H1 (cell line): ENCODE data around the gene APP. TPM values are rescaled to one million over a fixed set of nuclear protein-coding genes. Genes with fewer than 3 reads are reported as not detected.

ENCODE experiments used
- CTCF ChIA-PET: fragments of 300-600 bp; sonication (Branson Sonifier 250); formaldehyde crosslinking; loops from one replicate; lab custom pipeline; 2021; ENCODE audit not compliant: partially characterized antibody; lab: Charles Lee
- POLR2A ChIA-PET: fragments of 300-600 bp; sonication (Branson Sonifier 250); formaldehyde crosslinking; loops from one replicate; lab custom pipeline; 2021; ENCODE audit warnings: inconsistent platforms; ENCODE audit not compliant: partially characterized antibody; lab: Charles Lee
- DNase-seq, 2 experiments: peaks; one replicate each; pipeline versions ENCODE4 v3.0.0 to v3.0.0-alpha.2; 2010 to 2022; ENCODE audit warnings: low spot score in 2 of 2, low read depth in 1 of 2, mixed read lengths in 1 of 2
- FAIRE-seq: peaks from 2 replicates; lab custom pipeline; 2011; peaks lifted over from hg19 to GRCh38; lab: Jason Lieb, UNC
- H2AFZ ChIP-seq: 2 replicates; pipeline ENCODE4 v1.8.1; 2012; ENCODE audit warnings: low read length, inconsistent platforms
- H2AK5ac ChIP-seq: 2 replicates; pipeline ENCODE4 v1.6.1; 2013; ENCODE audit warnings: low read depth, low read length
- H2BK120ac ChIP-seq: replicated peaks from 2 replicates; pipeline ENCODE3; 2013; ENCODE audit warnings: low read depth, low read length, inconsistent platforms
- H2BK12ac ChIP-seq: 2 replicates; pipeline ENCODE4 v1.6.1; 2013; ENCODE audit warnings: low read depth, low read length
- H2BK15ac ChIP-seq: 2 replicates; pipeline ENCODE4 v1.6.1; 2013; ENCODE audit warnings: low read length
- H2BK20ac ChIP-seq: 2 replicates; pipeline ENCODE4 v1.6.1; 2013; ENCODE audit warnings: low read length
- H2BK5ac ChIP-seq: 2 replicates; pipeline ENCODE4 v1.6.1; 2013; ENCODE audit warnings: low read depth, low read length
- H3K14ac ChIP-seq: 2 replicates; pipeline ENCODE4 v1.6.1; 2013; ENCODE audit warnings: inconsistent platforms; ENCODE audit not compliant: insufficient read length
- H3K18ac ChIP-seq: 2 replicates; pipeline ENCODE4 v1.6.1; 2013; ENCODE audit warnings: low read length; ENCODE audit errors: extremely low read depth
- H3K23ac ChIP-seq: 2 replicates; pipeline ENCODE4 v1.6.1; 2013; ENCODE audit warnings: inconsistent platforms; ENCODE audit not compliant: insufficient read length
- H3K23me2 ChIP-seq: 2 replicates; pipeline ENCODE4 v1.6.1; 2013; ENCODE audit warnings: low read depth, low read length
- H3K27ac ChIP-seq: 2 replicates; pipeline ENCODE4 v1.6.1; 2011; ENCODE audit warnings: low read depth, low read length, inconsistent platforms
- H3K27me3 ChIP-seq, 4 experiments: replicated peaks in 1 of 4; 1 replicate in 1 of 4; 2 replicates in 3 of 4; pipeline versions ENCODE4 v1.6.1 to v1.8.1; 2011 to 2013; ENCODE audit warnings: low read length in 3 of 4, mild to moderate bottlenecking in 3 of 4, inconsistent platforms in 2 of 4, mixed read lengths in 2 of 4, moderate library complexity in 1 of 4; ENCODE audit not compliant: control insufficient read depth in 3 of 4, insufficient read depth in 3 of 4; ENCODE audit errors: extremely low read depth in 1 of 4
- H3K36me3 ChIP-seq, 4 experiments: 2 replicates each; pipeline versions ENCODE4 v1.6.1 to v1.8.1; 2011 to 2013; ENCODE audit warnings: mild to moderate bottlenecking in 4 of 4, low read length in 3 of 4, moderate library complexity in 2 of 4, control low read depth in 1 of 4, inconsistent platforms in 1 of 4; ENCODE audit not compliant: insufficient read depth in 4 of 4, control insufficient read depth in 2 of 4
- H3K4ac ChIP-seq: replicated peaks from 2 replicates; pipeline ENCODE3; 2013; ENCODE audit warnings: low read length, low read depth, mixed read lengths, inconsistent platforms; ENCODE audit not compliant: insufficient read length
- H3K4me1 ChIP-seq, 4 experiments: replicated peaks in 1 of 4; 1 replicate in 1 of 4; 2 replicates in 3 of 4; pipeline versions ENCODE4 v1.6.1 to v1.8.1; 2011 to 2013; ENCODE audit warnings: low read length in 3 of 4, inconsistent platforms in 2 of 4, mixed read lengths in 1 of 4; ENCODE audit not compliant: insufficient read depth in 4 of 4, control insufficient read depth in 3 of 4
- H3K4me2 ChIP-seq, 2 experiments: 2 replicates each; pipeline versions ENCODE4 v1.6.1 to v1.8.1; 2011 to 2013; ENCODE audit warnings: low read depth in 2 of 2, low read length in 2 of 2, control low read depth in 1 of 2, inconsistent platforms in 1 of 2, mild to moderate bottlenecking in 1 of 2; ENCODE audit not compliant: insufficient read depth in 1 of 2
- H3K4me3 ChIP-seq, 4 experiments: fragments of 200-600, 300-600 bp in 1 of 4; sonication (generic), shearing (Covaris generic), sonication (Bioruptor Twin) in 1 of 4; 2 replicates each; pipeline versions ENCODE4 v1.5.1 to v1.8.1; 2011 to 2016; ENCODE audit warnings: low read length in 4 of 4, low read depth in 3 of 4, control low read depth in 2 of 4, inconsistent platforms in 2 of 4, mild to moderate bottlenecking in 2 of 4, mixed read lengths in 1 of 4, moderate library complexity in 1 of 4; ENCODE audit not compliant: insufficient read depth in 2 of 4; ENCODE audit errors: extremely low read depth in 1 of 4
- H3K56ac ChIP-seq: replicated peaks from 2 replicates; pipeline ENCODE3; 2013; ENCODE audit warnings: low read depth, mild to moderate bottlenecking, mixed read lengths, low read length, inconsistent platforms; ENCODE audit not compliant: insufficient read length
- H3K79me1 ChIP-seq: 2 replicates; pipeline ENCODE4 v1.6.1; 2013; ENCODE audit warnings: low read depth, low read length, control low read depth
- H3K79me2 ChIP-seq, 2 experiments: 2 replicates each; pipeline versions ENCODE4 v1.6.1 to v1.8.1; 2012 to 2013; ENCODE audit warnings: low read length in 2 of 2, mild to moderate bottlenecking in 2 of 2, inconsistent platforms in 1 of 2; ENCODE audit not compliant: insufficient read depth in 2 of 2, control insufficient read depth in 1 of 2
- H3K9ac ChIP-seq, 4 experiments: replicated peaks in 1 of 4; 1 replicate in 1 of 4; 2 replicates in 3 of 4; pipeline versions ENCODE4 v1.6.1 to v1.8.1; 2011 to 2013; ENCODE audit warnings: low read depth in 3 of 4, low read length in 3 of 4, control low read depth in 2 of 4, mild to moderate bottlenecking in 2 of 4, moderate library complexity in 2 of 4, inconsistent platforms in 1 of 4; ENCODE audit errors: extremely low read depth in 1 of 4
- H3K9me3 ChIP-seq, 2 experiments: 2 replicates each; pipeline versions ENCODE4 v1.6.1 to v1.8.1; 2012 to 2013; ENCODE audit warnings: mild to moderate bottlenecking in 2 of 2, moderate library complexity in 2 of 2, control low read depth in 1 of 2, inconsistent platforms in 1 of 2, low read depth in 1 of 2, low read length in 1 of 2, mixed read lengths in 1 of 2; ENCODE audit not compliant: insufficient read depth in 2 of 2
- H4K20me1 ChIP-seq, 2 experiments: replicated peaks in 1 of 2; 2 replicates each; pipeline versions ENCODE3 to v1.8.1; 2011 to 2013; ENCODE audit warnings: inconsistent platforms in 2 of 2, low read length in 2 of 2, mild to moderate bottlenecking in 1 of 2; ENCODE audit not compliant: insufficient read depth in 2 of 2, control insufficient read depth in 1 of 2
- H4K5ac ChIP-seq: 2 replicates; pipeline ENCODE4 v1.6.1; 2013; ENCODE audit warnings: low read length, low read depth, mixed read lengths, inconsistent platforms; ENCODE audit not compliant: insufficient read length
- H4K8ac ChIP-seq: 2 replicates; pipeline ENCODE4 v1.8.0; 2013; ENCODE audit warnings: mild to moderate bottlenecking, moderate library complexity, low read length, inconsistent platforms; ENCODE audit not compliant: insufficient read depth; ENCODE audit errors: extremely low read depth
- H4K91ac ChIP-seq: replicated peaks from 2 replicates; pipeline ENCODE3; 2013; ENCODE audit warnings: low read length, mixed read lengths, inconsistent platforms; ENCODE audit not compliant: insufficient read length
- BRCA1 ChIP-seq: IDR thresholded peaks from 2 replicates; pipeline ENCODE4 v1.6.1; 2012; ENCODE audit warnings: low read depth, low read length, improper control_type of control experiment
- HDAC2 ChIP-seq, 2 experiments: fragments of 300-600 bp in 1 of 2; sonication (generic) in 1 of 2; IDR thresholded peaks; 2 replicates each; pipeline ENCODE4 v1.6.1; 2011 to 2012; ENCODE audit warnings: low read depth in 2 of 2, low read length in 2 of 2, mild to moderate bottlenecking in 2 of 2, moderate library complexity in 2 of 2, borderline replicate concordance in 1 of 2, inconsistent platforms in 1 of 2
- KDM5A ChIP-seq: fragments of 200-600 bp; IDR thresholded peaks from 2 replicates; pipeline ENCODE4 v1.7.1; 2012; ENCODE audit warnings: mild to moderate bottlenecking, low read length, inconsistent platforms, mixed read lengths
- POLR2AphosphoS5 ChIP-seq: IDR thresholded peaks from 2 replicates; pipeline ENCODE4 v1.6.1; 2011; ENCODE audit warnings: low read depth, low read length
- RFX5 ChIP-seq: IDR thresholded peaks from 2 replicates; pipeline ENCODE4 v1.6.1; 2011; ENCODE audit warnings: low read depth, low read length, improper control_type of control experiment, borderline replicate concordance
- SP4 ChIP-seq: IDR thresholded peaks from 2 replicates; pipeline ENCODE4 v1.6.1; 2012; ENCODE audit warnings: low read length, inconsistent platforms
- WGBS, 2 experiments: shearing (Covaris generic) in 1 of 2; methylation state at CpG; one replicate each; pipeline versions ENCODE4 v1.1.6 to v1.1.7; 2013 to 2015; ENCODE audit warnings: low lambda C conversion rate in 2 of 2, mixed read lengths in 2 of 2, inconsistent platforms in 1 of 2, low coverage in 1 of 2, missing lambda C conversion rate in 1 of 2; ENCODE audit not compliant: insufficient replicate concordance in 2 of 2, insufficient coverage in 1 of 2, insufficient read length in 1 of 2; ENCODE audit errors: extremely low coverage in 1 of 2, missing lambda C conversion rate in 1 of 2; 5-methylcytosine and 5-hydroxymethylcytosine counted together
- polyA plus RNA-seq, 7 experiments: library from polyadenylated mRNA; depleted of rRNA in 3 of 7; stranded (reverse) in 5 of 7; unstranded in 2 of 7; fragments of >200 nt in 5 of 7; fragments of 200-250 nt in 2 of 7; gene quantifications; 1 replicate in 5 of 7; 2 replicates in 1 of 7; 4 replicates in 1 of 7; pipeline versions ENCODE4 v1.2.1 to v1.2.3, GENCODE V29; 2011 to 2013; ENCODE audit warnings: missing spikeins in 2 of 7, mixed read lengths in 2 of 7
- total RNA-seq: library from RNA; stranded (reverse); fragmentation: NEBNext Ultra II Directional; extraction: Animal tissue kit (Norgen Biotek cat#: 25700); gene quantifications from 2 replicates; pipeline ENCODE4 v1.2.1, GENCODE V29; 2021
- TF ChIP-seq, protein P1 (sequence below): IDR thresholded peaks from 2 replicates; pipeline ENCODE4 v1.6.1; 2011; ENCODE audit warnings: low read depth, mild to moderate bottlenecking, low read length; ENCODE audit not compliant: insufficient read depth
- TF ChIP-seq, protein P2 (sequence below): IDR thresholded peaks from 2 replicates; pipeline ENCODE4 v1.6.1; 2011; ENCODE audit warnings: low read length, improper control_type of control experiment
- TF ChIP-seq, protein P3 (sequence below), 3 experiments: IDR thresholded peaks; 1 replicate in 2 of 3; 2 replicates in 1 of 3; pipeline versions ENCODE4 v1.5.1 to v1.6.1; 2011; ENCODE audit warnings: low read length in 3 of 3, mild to moderate bottlenecking in 3 of 3, inconsistent platforms in 2 of 3, low read depth in 1 of 3, moderate library complexity in 1 of 3; ENCODE audit not compliant: insufficient read depth in 1 of 3; ENCODE audit errors: control extremely low read depth in 1 of 3

The APP gene
- total and polyA plus RNA-seq, 2 of the 8 experiments (the other 6 are each of a cell fraction or from before 2014, with no cell fraction given): 375 to 551 TPM

- no peak overlapping the region for H3K27ac ChIP-seq
- no peak overlapping the region for H4K91ac ChIP-seq
- H3K79me2 ChIP-seq: no peaks in the 10 kb centered on the region; a peak in 1 of 4 replicates
- peaks cover 0 to 5% (median 2%) of the 10 kb centered on the region in 4 experiments; a peak in 3 of 7 replicates for H3K4me1 ChIP-seq
- no peak overlapping the region for H2AFZ ChIP-seq
- no peak overlapping the region for H2BK5ac ChIP-seq
- DNase-seq (no peak), FAIRE-seq (no peak)
- no peak overlapping the region for H3K9ac ChIP-seq
- H3K9me3 ChIP-seq: no peaks in the 10 kb centered on the region
- H2BK120ac ChIP-seq: no peak overlapping the region
- no peak overlapping the region for H3K18ac ChIP-seq
- CTCF ChIA-PET: interaction anchor here (0.6 kb wide), 1 partner anchor 29 kb away, joined by 3 read pairs; no protein-coding TSS in a partner anchor
- H2BK15ac ChIP-seq: no peak overlapping the region
- H4K5ac ChIP-seq: no peak overlapping the region
- no peak overlapping the region for H3K14ac ChIP-seq
- POLR2A ChIA-PET: no interaction called here
- peaks cover 0 to 3% of the 10 kb centered on the region in 2 experiments for H4K20me1 ChIP-seq
- H3K23ac ChIP-seq: no peak overlapping the region
- H4K8ac ChIP-seq: no peak overlapping the region
- H3K79me1 ChIP-seq: no peaks in the 10 kb centered on the region
- whole genome bisulfite sequencing, 2 experiments: 96% methylated on average over 3 of the region's 3 CpGs; no CpG with 5 or more reads in 1 of the 2 experiments
- peaks cover 0 to 54% (median 30%) of the 10 kb centered on the region in 4 experiments; a peak in 6 of 8 replicates for H3K36me3 ChIP-seq
- H3K27me3 ChIP-seq: no peaks in the 10 kb centered on the region
- H2AK5ac ChIP-seq: no peak overlapping the region
- no peak overlapping the region for H3K56ac ChIP-seq
- no peak overlapping the region for H3K4ac ChIP-seq
- no peak overlapping the region for H3K4me2 ChIP-seq
- H2BK12ac ChIP-seq: no peak overlapping the region
- no peak overlapping the region for H2BK20ac ChIP-seq
- no peaks in the 10 kb centered on the region for H3K23me2 ChIP-seq
- TF ChIP-seq BRCA1 (no peak), POLR2AphosphoS5 (no peak), SP4 (no peak), RFX5 (no peak), HDAC2 (IDR thresholded peaks at IDR 0.05; ENCODE audit: borderline replicate concordance in 1 of 2, low read depth in 2 of 2, low read length in 2 of 2) (no peak), KDM5A (no peak)
- TF ChIP-seq, protein P1, sequence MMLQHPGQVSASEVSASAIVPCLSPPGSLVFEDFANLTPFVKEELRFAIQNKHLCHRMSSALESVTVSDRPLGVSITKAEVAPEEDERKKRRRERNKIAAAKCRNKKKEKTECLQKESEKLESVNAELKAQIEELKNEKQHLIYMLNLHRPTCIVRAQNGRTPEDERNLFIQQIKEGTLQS: no peak
- TF ChIP-seq, protein P2, sequence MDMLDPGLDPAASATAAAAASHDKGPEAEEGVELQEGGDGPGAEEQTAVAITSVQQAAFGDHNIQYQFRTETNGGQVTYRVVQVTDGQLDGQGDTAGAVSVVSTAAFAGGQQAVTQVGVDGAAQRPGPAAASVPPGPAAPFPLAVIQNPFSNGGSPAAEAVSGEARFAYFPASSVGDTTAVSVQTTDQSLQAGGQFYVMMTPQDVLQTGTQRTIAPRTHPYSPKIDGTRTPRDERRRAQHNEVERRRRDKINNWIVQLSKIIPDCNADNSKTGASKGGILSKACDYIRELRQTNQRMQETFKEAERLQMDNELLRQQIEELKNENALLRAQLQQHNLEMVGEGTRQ: no peak
- TF ChIP-seq, protein P3, sequence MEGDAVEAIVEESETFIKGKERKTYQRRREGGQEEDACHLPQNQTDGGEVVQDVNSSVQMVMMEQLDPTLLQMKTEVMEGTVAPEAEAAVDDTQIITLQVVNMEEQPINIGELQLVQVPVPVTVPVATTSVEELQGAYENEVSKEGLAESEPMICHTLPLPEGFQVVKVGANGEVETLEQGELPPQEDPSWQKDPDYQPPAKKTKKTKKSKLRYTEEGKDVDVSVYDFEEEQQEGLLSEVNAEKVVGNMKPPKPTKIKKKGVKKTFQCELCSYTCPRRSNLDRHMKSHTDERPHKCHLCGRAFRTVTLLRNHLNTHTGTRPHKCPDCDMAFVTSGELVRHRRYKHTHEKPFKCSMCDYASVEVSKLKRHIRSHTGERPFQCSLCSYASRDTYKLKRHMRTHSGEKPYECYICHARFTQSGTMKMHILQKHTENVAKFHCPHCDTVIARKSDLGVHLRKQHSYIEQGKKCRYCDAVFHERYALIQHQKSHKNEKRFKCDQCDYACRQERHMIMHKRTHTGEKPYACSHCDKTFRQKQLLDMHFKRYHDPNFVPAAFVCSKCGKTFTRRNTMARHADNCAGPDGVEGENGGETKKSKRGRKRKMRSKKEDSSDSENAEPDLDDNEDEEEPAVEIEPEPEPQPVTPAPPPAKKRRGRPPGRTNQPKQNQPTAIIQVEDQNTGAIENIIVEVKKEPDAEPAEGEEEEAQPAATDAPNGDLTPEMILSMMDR (IDR thresholded peaks at IDR 0.05; ENCODE audit: control extremely low read depth in 1 of 3, insufficient read depth in 1 of 3, low read depth in 1 of 3, low read length in 3 of 3): no peak
- TF ChIP-seq, all 59 proteins: peak for 0
- H3K4me3 ChIP-seq: no peak overlapping the region
Observed at GRCh38 chr21:25980710-25981109, 189.9 kb downstream of the APP start.
